Activated T-helper 9 cell treated with anti-CD3 and anti-CD28 coated beads, Interleukin-2, amount 50 U/mL, for 16 hours (primary cell): ENCODE results near the gene CEP152.

Experiments
- DNase-seq: peaks from one replicate; pipeline ENCODE4 v3.0.0-alpha.2; 2020; ENCODE audit warnings: low read depth

CEP152 gene

GRCh38 chr15:48775546-48775945 lies 35.3 kb downstream of the CEP152 start:
- DNase-seq = no peak

GRCh38 chr15:48774484-48774883 lies 36.4 kb downstream of the CEP152 start:
- DNase-seq = no peak

- DNase-seq = no peak
These were observed 44.7 kb downstream of the CEP152 start for GRCh38 chr15:48766196-48766595.

DNA sequence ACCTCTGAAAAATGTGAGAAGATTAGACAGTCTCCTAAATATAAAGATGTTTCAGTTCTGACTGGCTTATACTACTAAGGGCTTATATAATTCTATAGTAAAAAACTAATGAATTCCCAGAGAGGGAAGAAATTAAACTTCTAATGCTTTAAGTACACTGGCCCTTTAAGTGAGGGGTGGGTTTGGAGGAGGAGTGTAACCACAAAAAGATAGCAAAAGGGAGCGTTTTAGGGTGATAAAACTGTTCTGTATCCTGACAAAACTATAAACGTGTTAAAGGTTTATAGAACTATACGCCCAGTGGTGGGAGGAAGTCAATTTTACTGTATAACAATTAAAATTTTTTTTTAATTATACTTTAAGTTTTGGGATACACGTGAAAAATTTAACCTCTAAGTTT lies 45.8 kb downstream of the CEP152 start:
- DNase-seq = no peak

DNA sequence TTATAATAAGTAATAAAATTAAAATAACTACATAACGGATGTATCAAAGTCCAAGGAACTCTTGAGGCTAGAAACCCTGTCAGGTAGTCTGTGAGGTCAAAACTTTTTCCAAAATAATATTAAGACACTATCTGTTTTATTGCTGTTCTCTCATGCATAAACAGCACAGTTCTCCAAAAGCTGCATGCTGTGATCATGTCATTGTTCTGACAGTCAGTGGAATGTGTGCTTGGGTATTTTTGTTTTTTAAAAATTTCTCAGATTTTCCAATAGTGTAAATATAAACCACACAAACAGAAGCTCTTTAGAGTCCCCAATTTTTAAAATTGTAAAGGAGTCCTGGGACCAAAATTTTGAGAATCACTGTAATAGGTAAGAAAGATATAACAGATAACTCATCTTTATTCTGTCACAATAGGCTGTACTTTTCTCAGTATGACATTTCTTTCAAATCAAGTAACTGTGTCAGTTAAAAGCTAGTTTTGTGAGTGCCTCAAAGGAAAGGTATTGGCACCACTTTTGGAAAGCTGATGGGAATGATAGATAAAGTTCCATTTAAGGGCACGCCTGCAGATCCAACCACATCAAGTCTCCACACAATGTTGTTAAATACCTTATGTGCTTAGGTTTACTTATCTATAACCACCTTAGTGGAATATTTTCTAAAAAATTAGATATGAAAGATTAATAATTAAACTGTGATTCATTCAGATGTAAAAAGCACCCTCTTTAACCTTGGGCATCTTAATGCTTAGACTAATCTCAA lies 49.3 kb downstream of the CEP152 start:
- no peak for DNase-seq

- no peak for DNase-seq
These were observed 50.9 kb downstream of the CEP152 start for GRCh38 chr15:48759921-48760320.

DNA sequence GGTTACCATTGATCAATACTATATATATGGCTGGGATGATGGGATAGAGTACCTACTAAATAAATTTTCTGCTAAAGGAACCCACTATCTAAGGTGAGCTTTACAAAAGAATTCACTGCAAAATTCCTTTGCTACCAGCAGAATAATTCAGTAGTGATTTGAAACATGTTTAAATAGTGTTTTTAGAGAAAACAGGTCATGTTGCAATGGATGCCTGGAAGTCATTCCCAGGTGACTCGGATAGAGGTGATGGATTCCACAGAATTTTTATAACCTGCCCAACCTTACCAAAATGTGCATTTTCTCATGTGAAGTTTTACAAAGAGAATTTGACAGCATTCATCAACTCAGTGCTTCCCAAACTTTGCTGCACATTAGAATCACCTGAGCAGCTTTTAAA lies 53.2 kb downstream of the CEP152 start:
- no peak for DNase-seq

- DNase-seq = no peak
These were observed 56.9 kb downstream of the CEP152 start for GRCh38 chr15:48754011-48754410.

DNA sequence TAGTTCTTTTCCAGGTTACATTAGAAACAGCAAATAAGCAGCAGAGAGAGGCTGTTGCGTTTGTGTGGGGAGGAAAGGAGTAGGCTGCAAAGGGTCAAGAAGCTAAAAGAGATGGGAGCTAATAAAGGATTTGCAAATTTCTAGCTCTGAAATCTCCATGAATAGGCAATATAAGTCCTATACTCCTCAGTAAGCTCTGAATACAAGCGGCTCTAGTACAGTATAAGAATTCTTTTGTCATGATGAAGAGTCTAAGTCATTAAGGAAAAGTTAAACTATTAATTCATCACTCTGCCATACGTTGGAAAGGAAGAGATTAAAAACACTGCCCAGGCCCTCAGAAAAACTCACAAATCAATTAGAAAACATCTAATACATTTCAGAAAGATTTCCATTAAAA lies 59.3 kb downstream of the CEP152 start:
- DNase-seq = no peak

DNA sequence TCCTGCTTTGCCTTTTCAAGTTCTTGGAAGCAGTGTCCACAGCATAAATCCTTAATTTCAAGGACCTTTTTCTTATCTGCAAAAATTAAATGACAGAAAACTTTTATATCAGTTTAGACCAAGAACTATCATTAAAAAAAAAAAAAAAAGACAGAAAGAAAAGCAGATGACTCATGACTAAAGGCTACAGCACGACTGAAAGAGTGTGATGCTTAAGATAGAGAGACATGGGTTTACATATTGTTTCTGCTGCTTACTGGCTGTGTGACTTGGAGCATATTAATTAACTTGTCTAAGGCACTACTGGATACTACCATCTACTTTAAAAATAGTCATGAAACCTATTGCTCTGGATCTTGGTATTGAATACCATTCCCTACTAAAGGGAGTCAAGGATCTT lies 62.3 kb downstream of the CEP152 start:
- DNase-seq = no peak

DNA sequence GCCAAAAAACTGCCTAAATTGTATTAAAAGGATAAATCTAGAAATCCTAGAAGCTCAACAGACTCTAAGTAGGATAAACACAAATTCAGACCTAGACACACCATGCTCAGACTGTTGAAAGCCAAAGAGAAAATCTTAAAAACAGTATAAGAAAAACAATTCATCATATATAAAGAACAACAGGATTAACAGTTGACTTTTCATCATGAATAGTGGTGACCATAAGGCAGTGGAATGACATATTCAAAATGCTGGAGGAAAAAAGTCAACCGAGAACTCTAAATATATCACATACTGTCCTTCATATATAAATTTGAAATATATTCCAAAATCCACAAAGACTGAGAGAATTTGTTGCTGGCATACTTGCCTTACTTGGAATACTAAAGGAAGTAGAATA lies 77.3 kb downstream of the CEP152 start:
- no peak for DNase-seq

- no peak for DNase-seq
These were observed 80.4 kb downstream of the CEP152 start for GRCh38 chr15:48730506-48730905.

GRCh38 chr15:48723969-48724368 lies 86.9 kb downstream of the CEP152 start:
- DNase-seq = no peak

DNA sequence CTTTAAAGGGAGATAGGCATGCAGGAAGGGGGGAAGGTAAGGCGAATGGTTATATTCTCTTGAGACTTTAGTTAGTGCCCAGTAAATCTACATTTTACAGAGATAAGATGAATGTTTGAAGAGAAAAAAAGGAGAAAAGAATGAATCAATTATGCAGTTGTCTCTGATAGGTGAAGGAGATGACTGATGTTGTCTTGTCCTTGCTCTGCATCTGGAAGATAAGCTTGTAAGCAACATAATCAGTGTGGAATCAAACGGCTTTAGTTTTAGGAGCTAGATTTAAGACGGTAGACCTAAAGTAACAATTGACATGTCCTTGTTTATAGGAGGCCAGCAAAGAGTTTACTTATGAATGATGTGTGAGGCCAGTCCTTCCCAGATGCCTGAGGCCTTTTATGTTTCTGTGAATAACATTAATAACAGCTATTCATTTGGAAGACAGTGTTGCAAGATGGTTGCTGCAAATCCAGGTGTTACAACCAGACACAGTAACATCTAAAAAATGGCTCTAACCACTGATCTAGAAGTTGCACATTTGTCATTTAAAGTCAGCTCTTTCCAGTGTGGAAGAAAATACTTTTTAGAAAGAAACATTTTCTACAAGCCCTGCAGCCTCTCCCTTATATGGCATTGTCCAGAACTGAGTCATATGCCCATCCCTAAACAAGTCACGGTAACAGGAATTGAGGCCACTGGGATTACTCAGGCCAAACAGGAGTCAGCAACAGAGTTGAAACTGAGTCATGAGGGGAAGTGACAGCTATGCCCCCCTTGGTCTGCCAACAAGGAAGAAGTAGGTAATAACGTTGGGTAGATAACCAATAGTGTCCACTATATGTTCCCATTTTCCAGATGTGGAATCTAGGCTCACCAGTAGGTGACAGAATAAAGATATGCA lies 87.9 kb downstream of the CEP152 start:
- no peak for DNase-seq

GRCh38 chr15:48721061-48721810 lies 89.6 kb downstream of the CEP152 start:
- no peak for DNase-seq

DNA sequence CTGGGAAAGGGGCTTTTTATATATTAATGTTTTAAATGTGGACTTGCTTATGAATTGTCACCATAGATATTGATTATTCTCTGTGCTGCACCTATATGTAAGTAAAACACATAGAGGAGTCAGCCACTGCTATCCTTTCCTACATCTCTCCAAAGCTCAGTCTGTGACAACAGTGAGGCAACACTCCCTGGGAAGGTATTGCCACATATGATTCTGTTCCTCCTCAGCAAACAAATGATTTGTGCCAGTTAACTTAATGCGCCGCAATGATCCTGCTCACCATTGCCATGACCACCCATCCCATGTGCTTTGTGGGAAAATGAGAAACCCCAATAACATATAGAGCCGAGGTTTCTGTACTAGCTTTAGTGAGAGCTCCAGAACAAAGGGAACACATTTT lies 90.2 kb downstream of the CEP152 start:
- no peak for DNase-seq

DNA sequence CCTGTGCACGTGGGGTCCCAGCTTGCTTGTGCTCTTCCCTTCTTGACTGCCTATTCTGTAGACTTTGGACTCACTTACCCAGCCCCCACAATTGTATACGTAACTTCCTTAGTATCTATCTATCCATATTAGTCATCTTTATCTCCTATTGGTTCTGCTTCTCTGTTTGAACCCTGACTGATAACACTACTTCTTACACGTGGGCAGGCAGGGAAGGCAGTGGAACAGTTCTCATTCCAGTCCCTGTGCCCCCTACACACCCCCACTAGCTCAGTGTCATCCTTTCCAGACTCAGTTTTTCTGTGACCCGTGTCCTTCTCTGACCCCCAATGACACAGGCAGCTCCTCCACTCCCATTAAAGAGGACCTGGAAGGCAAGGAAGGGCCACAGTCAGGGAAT lies 91.2 kb downstream of the CEP152 start:
- no peak for DNase-seq

GRCh38 chr15:48718646-48719045 lies 92.2 kb downstream of the CEP152 start:
- no peak for DNase-seq

- no peak for DNase-seq
These were observed 93.4 kb downstream of the CEP152 start for GRCh38 chr15:48717458-48717857.

DNA sequence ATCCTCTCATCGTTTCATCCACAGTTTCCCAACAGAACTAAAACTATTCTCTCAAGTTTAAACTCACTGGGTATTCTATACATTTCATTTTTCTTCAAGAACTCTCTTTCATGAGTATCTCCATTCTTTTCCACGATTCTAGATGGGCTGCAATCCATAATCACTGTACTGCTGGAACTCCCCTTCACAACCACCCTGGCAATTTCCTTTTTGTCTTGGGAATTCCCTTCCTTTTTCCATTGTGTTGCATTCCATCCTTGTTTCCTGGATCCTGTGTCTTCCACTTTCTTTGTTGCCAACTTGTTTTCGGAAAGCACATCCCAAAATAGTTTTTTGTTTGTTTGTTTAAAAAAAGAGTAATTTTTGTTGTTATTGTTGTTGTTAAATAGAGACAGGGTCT lies 98.3 kb downstream of the CEP152 start:
- no peak for DNase-seq

- DNase-seq = no peak
These were observed 99.8 kb downstream of the CEP152 start for GRCh38 chr15:48710952-48711495.

DNA sequence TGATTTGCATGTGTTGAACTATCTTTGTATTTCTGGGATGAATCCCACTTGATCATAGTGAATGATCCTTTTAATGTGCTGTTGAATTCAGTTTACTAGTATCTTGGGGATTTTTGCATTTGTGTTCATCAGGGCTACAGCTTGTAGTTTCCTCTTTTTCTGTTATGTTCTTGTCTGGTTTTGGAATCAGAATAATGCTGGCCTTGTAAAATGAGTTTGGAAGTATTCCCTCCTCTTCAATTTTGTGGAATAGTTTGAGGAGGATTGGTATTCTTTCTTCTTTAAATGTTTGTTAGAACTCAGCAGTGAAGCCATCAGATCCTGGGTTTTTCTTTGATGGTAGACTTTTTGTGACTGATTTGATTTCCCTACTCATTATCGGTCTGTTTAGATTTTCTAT lies 102.2 kb downstream of the CEP152 start:
- DNase-seq = no peak
